Measurements from ENCODE around the gene SLC24A3.

The SLC24A3 gene

GRCh38 chr20:19594896-19595295, 382.5 kb downstream of the SLC24A3 start:
- WGBS, 2 experiments (ENCODE audit: insufficient coverage in 2 of 2), result 89 to 97% methylated on average over 3 to 4 of the region's 4 CpGs
- Histone ChIP-seq H3K36me3 (ENCODE audit: control insufficient read depth, insufficient read depth, low read length) (no peaks in the 10 kb centered on the region), H3K4me3 (ENCODE audit: extremely low read depth, insufficient read depth, low read length, poor library complexity, severe bottlenecking) (no peak overlapping the region)

GRCh38 chr20:19598117-19598850, 385.8 kb downstream of the SLC24A3 start:
- H3K36me3 ChIP-seq (ENCODE audit: control insufficient read depth, insufficient read depth, low read length), result no peaks in the 10 kb centered on the region
- H3K9me3 ChIP-seq (ENCODE audit: control insufficient read depth, low read length), result no peaks in the 10 kb centered on the region
- H3K27ac ChIP-seq (ENCODE audit: low read depth, low read length, severe bottlenecking), result no peak overlapping the region
- H3K4me1 ChIP-seq (ENCODE audit: control insufficient read depth, insufficient read depth, low read length, poor library complexity, severe bottlenecking), result no peaks in the 10 kb centered on the region
- no peak overlapping the region for H3K4me3 ChIP-seq (ENCODE audit: extremely low read depth, insufficient read depth, low read length, poor library complexity, severe bottlenecking)
- 90 to 92% methylated on average over 2 of the region's 4 CpGs for WGBS, 2 experiments (ENCODE audit: insufficient coverage in 2 of 2)

More at GRCh38 chr20:19594896-19595295, 382.5 kb downstream of the SLC24A3 start:
- Histone ChIP-seq H3K9me3 (ENCODE audit: control insufficient read depth, low read length) (no peaks in the 10 kb centered on the region), H3K4me1 (ENCODE audit: control insufficient read depth, insufficient read depth, low read length, poor library complexity, severe bottlenecking) (no peaks in the 10 kb centered on the region), H3K27ac (ENCODE audit: low read depth, low read length, severe bottlenecking) (no peak overlapping the region)

- H3K9me3 ChIP-seq (ENCODE audit: control insufficient read depth, low read length), result no peaks in the 10 kb centered on the region
- H3K27ac ChIP-seq (ENCODE audit: low read depth, low read length, severe bottlenecking), result no peak overlapping the region
- no peaks in the 10 kb centered on the region for H3K36me3 ChIP-seq (ENCODE audit: control insufficient read depth, insufficient read depth, low read length)
- WGBS, 2 experiments (ENCODE audit: insufficient coverage in 2 of 2), result 94% methylated on average over 17 to 19 of the region's 20 CpGs
- H3K4me1 ChIP-seq (ENCODE audit: control insufficient read depth, insufficient read depth, low read length, poor library complexity, severe bottlenecking), result no peaks in the 10 kb centered on the region
- H3K4me3 ChIP-seq (ENCODE audit: extremely low read depth, insufficient read depth, low read length, poor library complexity, severe bottlenecking), result no peak overlapping the region
These were observed 386.8 kb downstream of the SLC24A3 start for GRCh38 chr20:19599200-19599599.

GRCh38 chr20:19600042-19600441, 387.6 kb downstream of the SLC24A3 start:
- Histone ChIP-seq H3K4me1 (ENCODE audit: control insufficient read depth, insufficient read depth, low read length, poor library complexity, severe bottlenecking) (no peaks in the 10 kb centered on the region), H3K36me3 (ENCODE audit: control insufficient read depth, insufficient read depth, low read length) (no peaks in the 10 kb centered on the region), H3K27ac (ENCODE audit: low read depth, low read length, severe bottlenecking) (no peak overlapping the region), H3K4me3 (ENCODE audit: extremely low read depth, insufficient read depth, low read length, poor library complexity, severe bottlenecking) (no peak overlapping the region), H3K9me3 (ENCODE audit: control insufficient read depth, low read length) (no peaks in the 10 kb centered on the region)
- 88 to 89% methylated on average over 4 of the region's 7 CpGs for WGBS, 2 experiments (ENCODE audit: insufficient coverage in 2 of 2)

- H3K36me3 ChIP-seq (ENCODE audit: control insufficient read depth, insufficient read depth, low read length), result no peaks in the 10 kb centered on the region
- no peak overlapping the region for H3K27ac ChIP-seq (ENCODE audit: low read depth, low read length, severe bottlenecking)
- H3K4me1 ChIP-seq (ENCODE audit: control insufficient read depth, insufficient read depth, low read length, poor library complexity, severe bottlenecking), result no peaks in the 10 kb centered on the region
- H3K9me3 ChIP-seq (ENCODE audit: control insufficient read depth, low read length), result no peaks in the 10 kb centered on the region
- no peak overlapping the region for H3K4me3 ChIP-seq (ENCODE audit: extremely low read depth, insufficient read depth, low read length, poor library complexity, severe bottlenecking)
- WGBS, 2 experiments (ENCODE audit: insufficient coverage in 2 of 2), result 86 to 97% methylated on average over 6 to 7 of the region's 9 CpGs
These were observed 388.8 kb downstream of the SLC24A3 start for GRCh38 chr20:19601126-19601810.

GRCh38 chr20:19602675-19603375, 390.4 kb downstream of the SLC24A3 start:
- H3K36me3 ChIP-seq (ENCODE audit: control insufficient read depth, insufficient read depth, low read length), result no peaks in the 10 kb centered on the region
- H3K9me3 ChIP-seq (ENCODE audit: control insufficient read depth, low read length), result no peaks in the 10 kb centered on the region
- no peak overlapping the region for H3K27ac ChIP-seq (ENCODE audit: low read depth, low read length, severe bottlenecking)
- no peaks in the 10 kb centered on the region for H3K4me1 ChIP-seq (ENCODE audit: control insufficient read depth, insufficient read depth, low read length, poor library complexity, severe bottlenecking)
- WGBS, 2 experiments (ENCODE audit: insufficient coverage in 2 of 2), result 83 to 95% methylated on average over 6 to 8 of the region's 9 CpGs
- no peak overlapping the region for H3K4me3 ChIP-seq (ENCODE audit: extremely low read depth, insufficient read depth, low read length, poor library complexity, severe bottlenecking)

- H3K9me3 ChIP-seq (ENCODE audit: control insufficient read depth, low read length), result no peaks in the 10 kb centered on the region
- H3K4me1 ChIP-seq (ENCODE audit: control insufficient read depth, insufficient read depth, low read length, poor library complexity, severe bottlenecking), result no peaks in the 10 kb centered on the region
- 78 to 87% methylated on average over 3 to 4 of the region's 6 CpGs for WGBS, 2 experiments (ENCODE audit: insufficient coverage in 2 of 2)
- H3K27ac ChIP-seq (ENCODE audit: low read depth, low read length, severe bottlenecking), result no peak overlapping the region
- H3K4me3 ChIP-seq (ENCODE audit: extremely low read depth, insufficient read depth, low read length, poor library complexity, severe bottlenecking), result no peak overlapping the region
- H3K36me3 ChIP-seq (ENCODE audit: control insufficient read depth, insufficient read depth, low read length), result no peaks in the 10 kb centered on the region
These were observed 390.9 kb downstream of the SLC24A3 start for GRCh38 chr20:19603376-19603750.

- H3K27ac ChIP-seq (ENCODE audit: low read depth, low read length, severe bottlenecking), result no peak overlapping the region
These were observed 393.5 kb downstream of the SLC24A3 start for GRCh38 chr20:19605786-19606485.

GRCh38 chr20:19609642-19610223, 397.3 kb downstream of the SLC24A3 start:
- no peaks in the 10 kb centered on the region for H3K4me1 ChIP-seq (ENCODE audit: control insufficient read depth, insufficient read depth, low read length, poor library complexity, severe bottlenecking)
- H3K36me3 ChIP-seq (ENCODE audit: control insufficient read depth, insufficient read depth, low read length), result no peaks in the 10 kb centered on the region
- no peak overlapping the region for H3K4me3 ChIP-seq (ENCODE audit: extremely low read depth, insufficient read depth, low read length, poor library complexity, severe bottlenecking)
- WGBS, 2 experiments (ENCODE audit: insufficient coverage in 2 of 2), result 80 to 100% methylated on average over 1 of the region's 2 CpGs
- H3K9me3 ChIP-seq (ENCODE audit: control insufficient read depth, low read length), result no peaks in the 10 kb centered on the region
- no peak overlapping the region for H3K27ac ChIP-seq (ENCODE audit: low read depth, low read length, severe bottlenecking)

More at GRCh38 chr20:19605786-19606485, 393.5 kb downstream of the SLC24A3 start:
- WGBS, 2 experiments (ENCODE audit: insufficient coverage in 2 of 2), result 86% methylated on average over 1 of the region's 1 CpG; no CpG with 5 or more reads in 1 of the 2 experiments
- no peaks in the 10 kb centered on the region for H3K4me1 ChIP-seq (ENCODE audit: control insufficient read depth, insufficient read depth, low read length, poor library complexity, severe bottlenecking)
- no peaks in the 10 kb centered on the region for H3K9me3 ChIP-seq (ENCODE audit: control insufficient read depth, low read length)
- no peaks in the 10 kb centered on the region for H3K36me3 ChIP-seq (ENCODE audit: control insufficient read depth, insufficient read depth, low read length)
- no peak overlapping the region for H3K4me3 ChIP-seq (ENCODE audit: extremely low read depth, insufficient read depth, low read length, poor library complexity, severe bottlenecking)

GRCh38 chr20:19615629-19616028, 403.2 kb downstream of the SLC24A3 start:
- peaks cover 8% of the 10 kb centered on the region for H3K4me1 ChIP-seq (ENCODE audit: control insufficient read depth, insufficient read depth, low read length, poor library complexity, severe bottlenecking)
- H3K9me3 ChIP-seq (ENCODE audit: control insufficient read depth, low read length), result no peaks in the 10 kb centered on the region
- no peak overlapping the region for H3K27ac ChIP-seq (ENCODE audit: low read depth, low read length, severe bottlenecking)
- H3K36me3 ChIP-seq (ENCODE audit: control insufficient read depth, insufficient read depth, low read length), result no peaks in the 10 kb centered on the region
- H3K4me3 ChIP-seq (ENCODE audit: extremely low read depth, insufficient read depth, low read length, poor library complexity, severe bottlenecking), result no peak overlapping the region

Data from mesodermal cell (in vitro differentiated cells).